ENCODE data around the gene PI4KB.

GRCh38 chr1:151346082-151346768 is 19.0 kb upstream of the PI4KB start:
- TF ChIP-seq FOXM1 (IDR thresholded peaks at IDR 0.05; ENCODE audit: borderline replicate concordance) (no peak), BHLHE40 (IDR thresholded peaks at IDR 0.05; ENCODE audit: borderline replicate concordance) (no peak), ZNF384 (IDR thresholded peaks at IDR 0.05) (no peak), CTBP1 (IDR thresholded peaks at IDR 0.05; ENCODE audit: borderline replicate concordance) (no peak), NFRKB (IDR thresholded peaks at IDR 0.05) (no peak), SP1 (IDR thresholded peaks at IDR 0.05) (no peak), TARDBP (IDR thresholded peaks at IDR 0.05) (no peak), L3MBTL2 (conservative IDR thresholded peaks at IDR 0.05) (no peak), ARNT (IDR thresholded peaks at IDR 0.05) (no peak)
